Measurements from ENCODE around the gene SPECC1L. TPM values are rescaled to one million over a fixed set of nuclear protein-coding genes. Genes with fewer than 3 reads are reported as not detected.
A peak's percentile ranks its signal among the peaks of the same experiment; 100 is the strongest.

The SPECC1L gene, protein sequence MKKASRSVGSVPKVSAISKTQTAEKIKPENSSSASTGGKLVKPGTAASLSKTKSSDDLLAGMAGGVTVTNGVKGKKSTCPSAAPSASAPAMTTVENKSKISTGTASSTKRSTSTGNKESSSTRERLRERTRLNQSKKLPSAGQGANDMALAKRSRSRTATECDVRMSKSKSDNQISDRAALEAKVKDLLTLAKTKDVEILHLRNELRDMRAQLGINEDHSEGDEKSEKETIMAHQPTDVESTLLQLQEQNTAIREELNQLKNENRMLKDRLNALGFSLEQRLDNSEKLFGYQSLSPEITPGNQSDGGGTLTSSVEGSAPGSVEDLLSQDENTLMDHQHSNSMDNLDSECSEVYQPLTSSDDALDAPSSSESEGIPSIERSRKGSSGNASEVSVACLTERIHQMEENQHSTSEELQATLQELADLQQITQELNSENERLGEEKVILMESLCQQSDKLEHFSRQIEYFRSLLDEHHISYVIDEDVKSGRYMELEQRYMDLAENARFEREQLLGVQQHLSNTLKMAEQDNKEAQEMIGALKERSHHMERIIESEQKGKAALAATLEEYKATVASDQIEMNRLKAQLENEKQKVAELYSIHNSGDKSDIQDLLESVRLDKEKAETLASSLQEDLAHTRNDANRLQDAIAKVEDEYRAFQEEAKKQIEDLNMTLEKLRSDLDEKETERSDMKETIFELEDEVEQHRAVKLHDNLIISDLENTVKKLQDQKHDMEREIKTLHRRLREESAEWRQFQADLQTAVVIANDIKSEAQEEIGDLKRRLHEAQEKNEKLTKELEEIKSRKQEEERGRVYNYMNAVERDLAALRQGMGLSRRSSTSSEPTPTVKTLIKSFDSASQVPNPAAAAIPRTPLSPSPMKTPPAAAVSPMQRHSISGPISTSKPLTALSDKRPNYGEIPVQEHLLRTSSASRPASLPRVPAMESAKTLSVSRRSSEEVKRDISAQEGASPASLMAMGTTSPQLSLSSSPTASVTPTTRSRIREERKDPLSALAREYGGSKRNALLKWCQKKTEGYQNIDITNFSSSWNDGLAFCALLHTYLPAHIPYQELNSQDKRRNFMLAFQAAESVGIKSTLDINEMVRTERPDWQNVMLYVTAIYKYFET
- 100 to 1,000 TPM in 1 of 2 donors, 10 to 100 TPM in 1; 70.0 to 114 TPM for total RNA-seq

DNA sequence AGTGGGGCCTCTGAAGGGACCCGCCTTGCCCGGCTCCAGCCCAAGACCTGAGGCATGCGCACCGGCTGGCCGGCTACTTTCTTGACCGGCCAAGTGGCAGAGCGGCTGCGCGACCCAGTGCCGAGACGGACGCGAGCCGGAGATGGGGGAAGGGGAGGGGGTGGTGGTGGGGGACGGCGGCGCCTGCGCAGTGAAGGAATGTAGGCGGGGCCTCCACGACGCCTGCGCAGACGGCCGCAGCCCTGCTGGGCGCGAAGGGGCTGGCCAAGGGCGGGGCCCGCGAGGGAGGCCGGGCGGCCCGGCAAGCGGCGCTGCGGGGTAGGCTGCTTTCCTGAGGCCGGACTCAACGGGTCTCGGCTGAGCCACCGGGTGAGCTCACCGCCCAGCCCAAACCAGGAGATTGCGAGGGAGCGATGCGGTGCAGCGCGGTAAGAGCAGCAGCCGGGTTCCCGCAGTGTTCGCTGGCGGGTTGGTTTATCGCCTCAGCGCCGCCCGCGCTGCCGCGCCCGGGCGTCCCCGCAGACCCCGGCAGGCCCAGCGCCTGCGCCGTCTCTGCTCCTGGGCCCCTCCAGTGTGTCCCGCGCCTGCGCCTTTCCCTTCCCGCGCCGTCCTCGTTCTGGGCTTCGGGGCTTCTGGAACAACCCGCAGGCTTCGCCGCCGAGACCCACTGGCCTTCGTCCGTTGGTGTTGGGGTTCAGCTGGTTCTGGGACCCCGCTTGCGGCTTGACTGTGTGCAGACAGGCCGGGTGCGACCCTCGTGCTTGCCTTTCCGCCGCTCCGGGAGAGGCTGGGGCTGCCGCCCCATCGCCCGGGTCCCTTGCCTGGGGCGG is at the start of gene SPECC1L:
Gene SPECC1L (plus strand): TSS at position 276 of the 830 bp plus-strand sequence. CDS start 31,401 bp downstream, outside the sequence.
- peaks cover 4% of the 10 kb centered on the region for H3K36me3 Mint-ChIP-seq
- H3K4me3 Mint-ChIP-seq = peak within 1 kb of the TSS; percentile 91
- ATAC-seq (peak; percentile 96 to 97), DNase-seq (ENCODE audit: low spot score) (peak; percentile 96)
- peak within 1 kb of the TSS; percentile 85 to 97 for H3K27ac Mint-ChIP-seq
- peaks cover 26 to 32% of the 10 kb centered on the region in 2 donors for H3K4me1 Mint-ChIP-seq (ENCODE audit: low read depth in 2 of 2)
- no peaks in the 10 kb centered on the region for H3K9me3 Mint-ChIP-seq
- H3K27me3 Mint-ChIP-seq = no peaks in the 10 kb centered on the region

DNA sequence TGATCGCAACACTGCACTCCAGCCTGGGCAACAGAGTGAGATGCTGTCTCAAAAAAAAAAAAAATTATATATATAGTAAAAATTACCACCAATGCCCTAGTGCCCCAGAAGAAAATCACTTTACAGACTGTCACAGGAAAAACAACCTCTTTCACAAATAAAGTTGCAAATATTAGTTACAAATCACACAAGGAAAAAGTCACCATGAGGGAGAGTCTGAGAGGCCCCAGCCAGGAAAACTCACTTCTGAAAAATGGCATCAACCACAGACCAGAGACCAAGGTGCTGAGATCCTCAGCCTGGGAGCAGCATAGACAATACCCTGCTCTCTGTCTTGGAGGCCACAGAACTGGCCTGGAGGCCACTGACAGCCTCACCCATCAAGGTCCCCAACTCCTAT is 46.2 kb upstream of the SPECC1L start:
- no peak overlapping the region for H3K4me3 Mint-ChIP-seq
- DNase-seq (ENCODE audit: low spot score) (no peak), ATAC-seq (peak in 1 of 2 donors; percentile 9)
- no peaks in the 10 kb centered on the region for H3K9me3 Mint-ChIP-seq
- H3K4me1 Mint-ChIP-seq (ENCODE audit: low read depth in 2 of 2) = no peaks in the 10 kb centered on the region
- no peak overlapping the region for H3K27ac Mint-ChIP-seq
- no peaks in the 10 kb centered on the region for H3K27me3 Mint-ChIP-seq
- H3K36me3 Mint-ChIP-seq = no peaks in the 10 kb centered on the region

DNA sequence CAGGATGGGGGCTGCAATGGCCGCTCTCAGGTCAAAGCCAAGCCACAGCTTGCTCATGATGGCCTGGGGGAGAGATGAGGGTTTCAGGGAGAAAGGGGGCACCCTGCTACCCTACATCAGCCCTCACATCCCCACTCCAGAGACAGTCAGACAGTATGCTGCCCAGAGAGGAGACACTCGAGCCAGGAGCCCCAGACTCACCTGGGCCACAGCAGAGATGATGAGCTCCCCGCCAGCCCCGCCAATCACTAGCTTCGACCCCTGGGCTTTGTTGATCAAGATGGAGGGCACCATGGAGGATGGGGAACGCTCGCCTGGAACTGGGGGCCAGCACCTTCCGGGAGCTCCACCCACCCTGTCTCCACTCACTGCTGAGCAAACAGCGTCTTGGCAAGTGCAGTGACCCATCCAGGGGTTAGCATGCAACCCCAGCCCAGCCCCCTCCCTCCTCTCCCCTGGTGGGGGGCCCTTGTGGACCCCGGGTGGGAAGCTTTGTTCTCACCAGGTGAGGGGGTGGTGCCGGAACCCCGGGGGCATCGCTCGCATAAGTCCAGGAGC is 45.5 kb upstream of the SPECC1L start:
- H3K4me1 Mint-ChIP-seq (ENCODE audit: low read depth in 2 of 2) = no peaks in the 10 kb centered on the region
- H3K36me3 Mint-ChIP-seq = no peaks in the 10 kb centered on the region
- peak in 1 of 2 donors; percentile 55 for ATAC-seq
- no peak for DNase-seq (ENCODE audit: low spot score)
- H3K27me3 Mint-ChIP-seq = no peaks in the 10 kb centered on the region
- H3K4me3 Mint-ChIP-seq = no peak overlapping the region
- H3K9me3 Mint-ChIP-seq = no peaks in the 10 kb centered on the region
- no peak overlapping the region for H3K27ac Mint-ChIP-seq

DNA sequence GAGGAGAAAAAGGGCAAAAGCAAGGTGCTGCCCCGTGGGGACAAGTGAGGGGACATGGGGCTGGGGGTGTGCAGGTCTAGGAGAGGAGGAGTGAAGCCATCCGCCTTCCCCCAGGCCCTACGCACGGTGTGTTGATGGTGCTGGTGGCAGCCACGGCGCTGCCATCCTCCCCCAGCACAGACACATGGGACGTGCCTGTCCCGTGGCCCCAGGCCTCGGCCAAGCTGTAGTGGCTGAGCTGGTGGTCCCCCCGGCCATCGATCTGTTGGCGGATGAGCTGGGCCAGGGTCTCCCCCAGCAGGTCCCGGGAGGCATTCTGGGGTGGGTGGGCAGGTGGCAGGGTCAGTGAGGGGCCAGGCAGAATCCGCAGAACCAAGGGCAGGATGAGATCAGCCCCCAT is 44.7 kb upstream of the SPECC1L start:
- H3K4me3 Mint-ChIP-seq = no peak overlapping the region

DNA sequence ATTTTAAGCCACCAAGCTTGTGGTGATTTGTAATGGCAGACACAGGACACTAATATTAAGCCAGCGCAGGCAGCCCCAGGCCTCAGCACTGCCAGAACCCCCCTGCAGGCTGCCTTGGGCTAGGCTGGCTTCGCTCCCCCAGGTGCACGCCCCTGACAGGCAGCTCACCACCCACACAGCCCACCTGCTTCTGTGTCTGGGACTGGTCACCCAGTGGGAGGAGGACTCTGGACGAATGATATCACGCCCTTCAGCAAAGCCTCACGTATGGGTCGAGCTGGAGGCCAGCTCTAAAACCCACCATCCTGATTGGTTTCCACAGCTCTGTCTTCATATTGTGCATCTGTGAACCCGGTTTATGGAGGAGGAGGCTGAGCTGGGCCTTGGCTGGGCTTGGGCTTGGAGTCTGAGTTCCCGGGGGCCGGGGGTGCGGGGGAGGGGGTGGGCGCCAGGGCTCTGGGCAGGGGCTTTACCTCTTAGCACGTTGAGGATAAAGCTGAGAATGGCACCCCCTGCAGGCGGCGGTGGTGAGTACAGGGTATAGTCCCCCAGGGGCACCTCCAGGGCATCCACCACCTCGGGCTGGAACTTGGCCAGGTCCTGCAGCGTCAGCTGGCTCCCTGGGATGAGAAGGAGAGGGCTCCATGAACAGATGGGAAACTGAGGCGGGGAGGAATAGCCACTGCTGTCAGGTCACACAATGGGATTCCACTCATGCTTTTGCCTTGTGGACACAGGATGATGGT is 39.5 kb upstream of the SPECC1L start:
- peaks cover 0 to 5% of the 10 kb centered on the region in 2 donors for H3K4me1 Mint-ChIP-seq (ENCODE audit: low read depth in 2 of 2)
- H3K4me3 Mint-ChIP-seq = no peak overlapping the region
- no peak for DNase-seq (ENCODE audit: low spot score)
- no peak overlapping the region for H3K27ac Mint-ChIP-seq
- H3K9me3 Mint-ChIP-seq = no peaks in the 10 kb centered on the region
- peak; percentile 54 to 74 for ATAC-seq
- H3K36me3 Mint-ChIP-seq = no peaks in the 10 kb centered on the region
- peaks cover 0 to 2% of the 10 kb centered on the region in 2 donors for H3K27me3 Mint-ChIP-seq

More for the DNA sequence above, 44.7 kb upstream of the SPECC1L start:
- Mint-ChIP-seq H3K4me1 (ENCODE audit: low read depth in 2 of 2) (no peaks in the 10 kb centered on the region), H3K27ac (no peak overlapping the region), H3K36me3 (no peaks in the 10 kb centered on the region), H3K27me3 (peaks cover 0 to 2% of the 10 kb centered on the region in 2 donors), H3K9me3 (no peaks in the 10 kb centered on the region)
- ATAC-seq (no peak), DNase-seq (ENCODE audit: low spot score) (no peak)

DNA sequence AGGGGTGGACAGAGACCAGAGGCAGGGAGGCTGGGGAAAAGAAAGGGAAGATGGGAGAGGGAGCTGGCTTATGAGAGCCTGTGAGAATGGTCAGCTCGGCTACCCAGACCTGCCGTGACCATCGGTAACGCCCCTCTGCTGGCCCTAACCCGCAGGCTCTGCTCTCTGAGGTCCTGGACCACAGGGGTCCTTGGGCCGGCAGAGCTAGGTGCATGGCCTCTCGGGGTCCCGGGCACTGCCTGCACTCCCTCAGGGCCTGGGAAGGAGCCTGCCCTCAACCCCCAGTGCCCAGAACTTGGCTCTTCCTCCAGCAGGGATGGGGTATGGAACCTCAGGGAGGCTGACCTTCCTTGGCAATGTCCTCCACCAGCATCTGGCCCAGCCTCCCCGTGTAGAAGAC is 38.9 kb upstream of the SPECC1L start:
- ATAC-seq (no peak), DNase-seq (ENCODE audit: low spot score) (no peak)
- Mint-ChIP-seq H3K27ac (no peak overlapping the region), H3K36me3 (no peaks in the 10 kb centered on the region), H3K9me3 (no peaks in the 10 kb centered on the region), H3K4me3 (no peak overlapping the region), H3K27me3 (peaks cover 0 to 2% of the 10 kb centered on the region in 2 donors), H3K4me1 (ENCODE audit: low read depth in 2 of 2) (peaks cover 0 to 7% of the 10 kb centered on the region in 2 donors)

DNA sequence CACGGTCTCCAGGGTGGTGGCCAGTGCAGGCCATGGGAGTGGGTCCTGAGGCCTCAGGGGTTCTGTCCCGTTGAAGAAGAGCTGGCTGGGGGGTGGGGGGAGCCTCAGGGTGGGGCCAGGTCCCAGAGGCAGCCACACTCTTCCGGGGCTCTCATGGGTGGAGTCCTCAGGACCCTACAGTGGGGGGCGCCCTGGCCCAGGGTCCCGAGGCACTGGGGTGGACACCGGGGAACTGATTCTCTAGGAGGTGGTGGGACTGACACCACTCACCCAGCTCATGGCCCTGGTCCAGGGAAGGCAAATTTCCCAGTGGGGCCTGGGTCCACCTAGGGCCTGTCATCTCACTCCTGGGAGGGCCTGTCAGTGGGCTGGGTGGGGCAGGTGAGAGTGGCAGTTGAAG is 38.5 kb upstream of the SPECC1L start:
- peaks cover 0 to 7% of the 10 kb centered on the region in 2 donors for H3K4me1 Mint-ChIP-seq (ENCODE audit: low read depth in 2 of 2)
- H3K9me3 Mint-ChIP-seq = no peaks in the 10 kb centered on the region
- ATAC-seq (no peak), DNase-seq (ENCODE audit: low spot score) (no peak)
- H3K27me3 Mint-ChIP-seq = peaks cover 0 to 2% of the 10 kb centered on the region in 2 donors
- no peak overlapping the region for H3K27ac Mint-ChIP-seq
- no peaks in the 10 kb centered on the region for H3K36me3 Mint-ChIP-seq
- H3K4me3 Mint-ChIP-seq = no peak overlapping the region

DNA sequence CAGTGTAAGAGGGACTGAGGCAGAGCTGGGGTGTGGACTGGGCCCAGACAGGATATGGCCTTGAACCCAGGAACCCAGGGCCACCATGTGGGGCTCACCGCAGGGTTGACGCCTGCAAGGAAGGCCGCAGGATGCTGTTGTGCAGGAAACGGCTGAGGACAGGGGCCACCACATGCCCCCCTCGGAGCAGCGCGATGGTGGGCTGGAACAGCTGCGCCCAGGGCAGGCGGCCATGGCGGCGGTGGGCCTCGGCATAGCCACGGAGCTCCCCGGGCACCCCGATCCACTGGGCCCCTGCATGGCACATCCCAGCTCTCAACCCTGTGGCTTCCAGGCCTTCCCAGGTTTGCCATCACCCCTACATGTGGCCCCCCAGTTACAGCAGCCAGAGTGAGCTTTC is 37.9 kb upstream of the SPECC1L start:
- Mint-ChIP-seq H3K27ac (no peak overlapping the region), H3K4me1 (ENCODE audit: low read depth in 2 of 2) (peaks cover 0 to 7% of the 10 kb centered on the region in 2 donors), H3K27me3 (peaks cover 0 to 2% of the 10 kb centered on the region in 2 donors), H3K36me3 (no peaks in the 10 kb centered on the region), H3K9me3 (no peaks in the 10 kb centered on the region), H3K4me3 (no peak overlapping the region)
- DNase-seq (ENCODE audit: low spot score) = no peak
- no peak for ATAC-seq

DNA sequence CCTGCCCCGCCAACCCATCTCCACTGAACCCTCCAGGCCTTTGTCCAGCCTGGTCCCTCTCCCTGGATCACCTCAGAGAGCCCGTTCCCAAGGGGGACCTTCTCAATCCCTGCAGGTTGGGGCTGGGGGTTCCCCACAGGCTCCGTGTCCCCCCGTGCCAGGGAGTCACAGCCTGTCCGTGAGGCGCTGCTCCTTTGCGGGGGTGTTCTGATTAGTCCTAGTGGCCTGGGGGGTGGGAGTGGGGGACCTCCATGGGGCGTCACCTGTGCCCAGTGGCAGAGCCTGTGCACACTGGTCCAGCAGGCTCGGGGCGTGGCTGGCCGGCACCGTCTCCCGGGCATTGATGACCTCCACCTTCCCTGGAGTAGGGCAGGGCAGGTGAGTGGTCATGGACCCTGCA is 37.4 kb upstream of the SPECC1L start:
- DNase-seq (ENCODE audit: low spot score) (no peak), ATAC-seq (peak in 1 of 2 donors; percentile 16)
- Mint-ChIP-seq H3K4me3 (no peak overlapping the region), H3K27me3 (peaks cover 0 to 2% of the 10 kb centered on the region in 2 donors), H3K36me3 (no peaks in the 10 kb centered on the region), H3K9me3 (no peaks in the 10 kb centered on the region), H3K4me1 (ENCODE audit: low read depth in 2 of 2) (peaks cover 0 to 7% of the 10 kb centered on the region in 2 donors), H3K27ac (no peak overlapping the region)

DNA sequence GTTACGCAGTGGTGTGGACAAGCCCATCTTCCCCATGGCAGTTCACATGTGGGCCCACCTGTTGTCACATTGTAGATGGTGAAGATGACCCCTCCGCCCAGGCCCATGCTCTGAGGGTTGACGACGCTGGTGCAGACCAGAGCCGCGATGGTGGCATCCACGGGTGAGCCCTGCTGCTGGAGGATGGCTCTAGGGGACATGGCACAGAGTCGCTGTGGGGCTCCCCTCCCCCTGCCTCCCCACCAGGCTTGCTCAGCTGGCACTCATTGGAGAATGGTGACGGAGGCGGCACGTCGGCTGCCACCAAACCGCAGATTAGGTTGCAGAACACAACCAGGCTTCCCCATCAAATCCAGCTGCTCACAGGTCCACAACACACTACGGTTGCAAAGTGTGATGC is 36.8 kb upstream of the SPECC1L start:
- Mint-ChIP-seq H3K27me3 (peaks cover 0 to 2% of the 10 kb centered on the region in 2 donors), H3K4me1 (ENCODE audit: low read depth in 2 of 2) (peaks cover 0 to 7% of the 10 kb centered on the region in 2 donors), H3K9me3 (no peaks in the 10 kb centered on the region), H3K4me3 (no peak overlapping the region), H3K27ac (no peak overlapping the region), H3K36me3 (no peaks in the 10 kb centered on the region)
- ATAC-seq = no peak
- no peak for DNase-seq (ENCODE audit: low spot score)

DNA sequence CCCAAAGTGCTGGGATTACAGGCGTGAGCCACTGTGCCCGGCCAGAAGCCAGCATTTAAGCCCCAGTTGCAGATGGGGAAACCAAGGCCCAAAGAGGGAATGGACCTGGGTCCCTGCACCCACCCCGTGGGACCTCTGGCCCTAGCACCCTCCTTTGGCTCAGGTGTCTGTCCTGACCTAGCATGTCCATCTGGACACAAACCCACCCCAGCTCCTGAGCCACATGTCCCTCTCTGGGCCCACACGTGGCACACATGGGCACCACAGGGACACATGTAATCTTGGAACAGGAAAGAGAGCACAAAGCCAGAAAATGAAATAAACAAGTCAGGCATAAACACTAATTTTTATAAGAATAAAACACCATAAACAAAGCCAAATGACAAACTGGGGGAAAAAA is 35.3 kb upstream of the SPECC1L start:
- ATAC-seq (no peak), DNase-seq (ENCODE audit: low spot score) (no peak)
- Mint-ChIP-seq H3K4me1 (ENCODE audit: low read depth in 2 of 2) (peaks cover 0 to 7% of the 10 kb centered on the region in 2 donors), H3K27ac (no peak overlapping the region), H3K4me3 (no peak overlapping the region), H3K9me3 (no peaks in the 10 kb centered on the region), H3K27me3 (peaks cover 0 to 2% of the 10 kb centered on the region in 2 donors), H3K36me3 (no peaks in the 10 kb centered on the region)

DNA sequence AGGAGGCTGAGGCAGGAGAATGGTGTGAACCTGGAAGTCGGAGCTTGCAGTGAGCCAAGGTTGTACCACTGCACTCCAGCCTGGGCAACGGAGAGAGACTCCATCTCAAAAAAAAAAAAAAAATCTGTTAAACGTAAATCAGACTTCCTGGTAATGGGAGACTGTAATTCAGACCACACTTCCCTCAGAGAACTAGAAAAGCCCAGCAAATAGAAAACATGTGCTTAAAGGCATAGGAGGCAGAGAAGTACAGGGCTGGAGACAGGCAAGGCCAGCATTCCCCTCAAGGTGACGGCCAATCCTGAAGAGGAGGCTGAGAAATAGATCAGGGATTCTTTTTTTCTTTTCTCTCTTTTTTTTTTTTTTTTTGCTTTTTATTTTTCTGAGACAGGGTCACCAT is 34.0 kb upstream of the SPECC1L start:
- Mint-ChIP-seq H3K27ac (no peak overlapping the region), H3K4me3 (no peak overlapping the region), H3K27me3 (no peaks in the 10 kb centered on the region), H3K9me3 (no peaks in the 10 kb centered on the region), H3K4me1 (ENCODE audit: low read depth in 2 of 2) (peaks cover 0 to 9% of the 10 kb centered on the region in 2 donors), H3K36me3 (no peaks in the 10 kb centered on the region)
- DNase-seq (ENCODE audit: low spot score) = no peak
- no peak for ATAC-seq

Measured in natural killer cell treated with Interleukin-12 subunit alpha and Interleukin-12 subunit beta and Interleukin-15 and Interleukin-18, amount 100 ng/mL, for 72 hours (primary cell).